Measurements from ENCODE around the gene PLEKHO2. TPM values are rescaled to one million over a fixed set of nuclear protein-coding genes. Genes with fewer than 3 reads are reported as not detected.

The PLEKHO2 gene
- total RNA-seq, 2 donors from 2014 or later, result 7.0 to 9.9 TPM

- no peak for TF ChIP-seq POLR2A (IDR thresholded peaks at IDR 0.05)
- no peak for TF ChIP-seq CTCF (IDR thresholded peaks at IDR 0.05)
- no peak overlapping the region for H3K27ac ChIP-seq
- ATAC-seq (no peak), DNase-seq (no peak)
- H3K36me3 ChIP-seq (replicated peaks in 1 of 2; ENCODE audit: insufficient read depth in 1 of 2, low read depth in 2 of 2), result no peaks in the 10 kb centered on the region
- intact Hi-C loops (cut with DNase I), result no loop called here
- H3K27me3 ChIP-seq, result no peaks in the 10 kb centered on the region
- H3K9me3 ChIP-seq, result no peaks in the 10 kb centered on the region
- 80 to 81% methylated on average over 8 of the region's 8 CpGs for WGBS, 2 donors
- H3K4me3 ChIP-seq, result no peak overlapping the region
- H3K4me1 ChIP-seq, result peaks cover 18% of the 10 kb centered on the region
Measured at GRCh38 chr15:64847876-64848716, 6.4 kb downstream of the PLEKHO2 start.

- DNase-seq (no peak), ATAC-seq (no peak)
- H3K27me3 ChIP-seq, result no peaks in the 10 kb centered on the region
- peak overlapping the region in 2 of 4 donors; percentile 34 to 37 for H3K27ac ChIP-seq
- no peaks in the 10 kb centered on the region for H3K9me3 ChIP-seq
- TF ChIP-seq POLR2A (IDR thresholded peaks at IDR 0.05) (no peak), CTCF (IDR thresholded peaks at IDR 0.05) (no peak)
- H3K4me1 ChIP-seq, result peaks cover 13% of the 10 kb centered on the region
- no peak overlapping the region for H3K4me3 ChIP-seq
- peaks cover 0 to 1% of the 10 kb centered on the region in 2 donors for H3K36me3 ChIP-seq (replicated peaks in 1 of 2; ENCODE audit: insufficient read depth in 1 of 2, low read depth in 2 of 2)
- intact Hi-C loops (cut with DNase I), result no loop called here
- WGBS, 2 donors, result 79 to 80% methylated on average over 4 of the region's 4 CpGs
Measured at GRCh38 chr15:64850778-64851502, 9.2 kb downstream of the PLEKHO2 start.

GRCh38 chr15:64851503-64851840 is 9.8 kb downstream of the PLEKHO2 start:
- peaks cover 9% of the 10 kb centered on the region for H3K4me1 ChIP-seq
- peaks cover 0 to 1% of the 10 kb centered on the region in 2 donors for H3K36me3 ChIP-seq (replicated peaks in 1 of 2; ENCODE audit: insufficient read depth in 1 of 2, low read depth in 2 of 2)
- intact Hi-C loops (cut with DNase I), result no loop called here
- 70 to 72% methylated on average over 6 of the region's 6 CpGs for WGBS, 2 donors
- no peaks in the 10 kb centered on the region for H3K9me3 ChIP-seq
- no peaks in the 10 kb centered on the region for H3K27me3 ChIP-seq
- ATAC-seq (peak; percentile 37), DNase-seq (peak in 1 of 4 donors; percentile 56)
- no peak overlapping the region for H3K4me3 ChIP-seq
- H3K27ac ChIP-seq, result no peak overlapping the region
- TF ChIP-seq POLR2A (IDR thresholded peaks at IDR 0.05) (no peak), CTCF (IDR thresholded peaks at IDR 0.05) (no peak)

- Histone ChIP-seq H3K27ac (no peak overlapping the region), H3K27me3 (no peaks in the 10 kb centered on the region), H3K4me3 (no peak overlapping the region), H3K9me3 (no peaks in the 10 kb centered on the region), H3K36me3 (replicated peaks in 1 of 2; ENCODE audit: insufficient read depth in 1 of 2, low read depth in 2 of 2) (peaks cover 0 to 1% of the 10 kb centered on the region in 2 donors), H3K4me1 (peaks cover 23% of the 10 kb centered on the region)
- ATAC-seq (no peak), DNase-seq (no peak)
- intact Hi-C loops (cut with DNase I), result no loop called here
- no peak for TF ChIP-seq POLR2A (IDR thresholded peaks at IDR 0.05)
- TF ChIP-seq CTCF (IDR thresholded peaks at IDR 0.05), result no peak
- 72 to 96% methylated on average over 3 to 4 of the region's 4 CpGs for WGBS, 2 donors
Measured at GRCh38 chr15:64854041-64854440, 12.3 kb downstream of the PLEKHO2 start.
